Cerebellar cortex (tissue), 1 donor: ENCODE results near the gene CTSK.

Experiments used
- DNase-seq: peaks from one replicate; pipeline ENCODE4 v3.0.0-alpha.2; 2015; ENCODE audit warnings: low spot score

CTSK gene

GRCh38 chr1:150760013-150760412, 48.0 kb downstream of the CTSK start:
- no peak for DNase-seq

- DNase-seq = no peak
Observed at GRCh38 chr1:150753416-150753815, 54.6 kb downstream of the CTSK start.

- DNase-seq = no peak
Observed at GRCh38 chr1:150751443-150751842, 56.6 kb downstream of the CTSK start.

- DNase-seq = no peak
Observed at GRCh38 chr1:150749720-150750311, 58.2 kb downstream of the CTSK start.

- no peak for DNase-seq
Observed at GRCh38 chr1:150748878-150749719, 59.0 kb downstream of the CTSK start.
